Effector memory CD4-positive, alpha-beta T cell (primary cell): Measurements from ENCODE around the gene MTOR.
"Not testable (repeated sequence)": the region's sequence is repeated elsewhere in the genome, so short reads cannot be mapped to it uniquely, and the experiment has no call there.

Experiments used
- DNase-seq, 3 donors: peaks; one replicate each; pipeline ENCODE4 v3.0.0-alpha.2; 2020
- H3K27ac ChIP-seq: 2 replicates; pipeline ENCODE4 v1.7.0; 2013; ENCODE audit warnings: mild to moderate bottlenecking, low read length, moderate library complexity; ENCODE audit not compliant: insufficient read depth, poor library complexity, severe bottlenecking
- H3K27me3 ChIP-seq: replicated peaks from 2 replicates; pipeline ENCODE4 v1.7.0; 2013; ENCODE audit warnings: mild to moderate bottlenecking, low read length; ENCODE audit not compliant: insufficient read depth, control insufficient read depth, poor library complexity, severe bottlenecking
- H3K36me3 ChIP-seq: 2 replicates; pipeline ENCODE4 v1.7.0; 2013; ENCODE audit warnings: mild to moderate bottlenecking, low read length, moderate library complexity; ENCODE audit not compliant: control insufficient read depth, insufficient read depth
- H3K4me1 ChIP-seq: 2 replicates; pipeline ENCODE4 v1.7.0; 2013; ENCODE audit warnings: low read length, mild to moderate bottlenecking; ENCODE audit not compliant: control insufficient read depth, insufficient read depth, poor library complexity, severe bottlenecking
- H3K4me3 ChIP-seq: 2 replicates; pipeline ENCODE4 v1.7.0; 2013; ENCODE audit warnings: low read length, low read depth, mild to moderate bottlenecking; ENCODE audit not compliant: insufficient read depth, poor library complexity, severe bottlenecking
- H3K9me3 ChIP-seq: 2 replicates; pipeline ENCODE4 v1.7.0; 2013; ENCODE audit warnings: mild to moderate bottlenecking, low read length, moderate library complexity; ENCODE audit not compliant: control insufficient read depth

MTOR gene

GRCh38 chr1:11281518-11282331, 19.4 kb upstream of the MTOR start:
- Histone ChIP-seq H3K4me1 (peaks cover 40% of the 10 kb centered on the region), H3K36me3 (peaks cover 18% of the 10 kb centered on the region), H3K9me3 (no peaks in the 10 kb centered on the region), H3K4me3 (no peak overlapping the region), H3K27ac (peak overlapping the region; percentile 49), H3K27me3 (no peaks in the 10 kb centered on the region)
- DNase-seq: no peak

DNA sequence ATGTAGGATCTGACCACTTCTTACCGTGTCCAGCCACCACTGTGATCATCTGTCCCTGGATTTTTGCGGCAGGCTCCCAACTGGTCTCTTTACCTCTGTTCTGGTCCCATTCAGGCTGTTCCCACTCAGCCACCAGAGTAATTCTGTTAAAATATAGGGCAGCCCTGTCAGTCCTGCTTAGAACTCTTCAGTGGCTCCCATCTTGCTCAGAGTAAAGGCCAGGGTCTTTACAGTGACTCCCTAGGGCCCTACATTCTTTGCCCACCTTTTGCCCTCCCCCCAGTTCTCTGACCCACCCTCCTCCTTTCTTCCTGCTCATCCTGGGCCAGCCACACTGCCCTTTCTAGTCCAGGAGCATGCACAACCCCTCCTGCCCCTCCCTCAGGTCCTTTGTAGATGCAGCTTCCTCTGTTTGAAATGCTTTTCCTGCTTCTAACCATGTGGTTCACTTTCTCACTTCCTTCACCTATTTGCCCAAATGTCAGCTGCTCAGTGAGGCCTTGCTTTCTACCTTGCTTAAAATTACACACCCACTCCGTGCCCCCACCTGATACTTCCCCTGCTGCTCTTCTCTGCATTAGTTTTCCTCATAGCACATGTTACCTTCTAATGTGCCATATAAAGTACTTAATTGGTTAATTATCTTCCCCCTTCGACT, 18.5 kb upstream of the MTOR start:
- Histone ChIP-seq H3K36me3 (peaks cover 11% of the 10 kb centered on the region), H3K27me3 (no peaks in the 10 kb centered on the region), H3K4me1 (peaks cover 44% of the 10 kb centered on the region), H3K9me3 (no peaks in the 10 kb centered on the region), H3K4me3 (no peak overlapping the region), H3K27ac (peak overlapping the region; percentile 49)
- no peak for DNase-seq

GRCh38 chr1:11279630-11280029, 17.3 kb upstream of the MTOR start:
- Histone ChIP-seq H3K4me3 (no peak overlapping the region), H3K9me3 (no peaks in the 10 kb centered on the region), H3K27me3 (no peaks in the 10 kb centered on the region), H3K4me1 (peaks cover 44% of the 10 kb centered on the region), H3K36me3 (peaks cover 7% of the 10 kb centered on the region), H3K27ac (peak overlapping the region; percentile 49)
- no peak for DNase-seq

GRCh38 chr1:11279152-11279551, 16.8 kb upstream of the MTOR start:
- no peak for DNase-seq
- H3K9me3 ChIP-seq: no peaks in the 10 kb centered on the region
- H3K4me3 ChIP-seq: no peak overlapping the region
- peaks cover 7% of the 10 kb centered on the region for H3K36me3 ChIP-seq
- H3K27ac ChIP-seq: no peak overlapping the region
- H3K27me3 ChIP-seq: no peaks in the 10 kb centered on the region
- H3K4me1 ChIP-seq: peaks cover 41% of the 10 kb centered on the region

- H3K4me1 ChIP-seq: peaks cover 17% of the 10 kb centered on the region
- DNase-seq: no peak
Measured at GRCh38 chr1:11273595-11274234, 11.4 kb upstream of the MTOR start.

DNA sequence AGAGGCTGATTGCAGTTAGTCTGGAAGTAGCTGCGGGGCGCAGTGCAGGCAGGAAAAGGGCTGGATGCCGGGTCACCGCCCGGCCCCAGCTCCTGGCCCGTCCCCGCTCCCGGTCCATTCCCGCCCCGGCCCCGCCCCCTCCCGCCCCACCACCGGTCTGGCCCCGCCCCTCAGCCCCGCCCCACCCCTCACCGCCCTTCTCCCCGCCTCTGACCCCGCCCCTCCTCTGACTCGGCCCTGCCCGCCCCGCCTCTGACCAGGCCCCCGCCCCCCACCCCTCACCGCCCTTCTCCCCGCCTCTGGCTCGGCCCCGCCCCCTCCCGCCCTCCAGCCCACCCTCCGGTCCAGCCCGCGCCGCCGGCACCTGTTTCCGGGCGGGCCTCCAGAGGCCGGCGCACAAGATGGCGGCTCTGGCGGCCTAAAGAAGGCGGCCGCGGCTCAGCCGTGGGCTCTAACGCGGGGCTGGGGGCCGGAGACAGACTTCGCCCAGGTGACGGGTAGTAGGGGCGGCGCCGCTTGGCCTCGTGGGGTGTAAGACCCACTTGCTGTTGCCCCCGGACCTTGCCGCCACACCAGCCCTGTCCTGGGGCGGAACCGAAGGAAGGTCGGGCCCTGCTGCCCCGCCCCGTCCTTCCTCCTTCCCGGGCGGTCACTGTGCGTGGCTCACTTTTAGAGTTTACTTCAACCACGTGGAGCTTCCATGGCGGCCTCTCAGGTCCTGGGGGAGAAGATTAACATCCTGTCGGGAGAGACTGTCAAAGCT, 10.7 kb upstream of the MTOR start, which contains the start of gene UBIAD1:
Gene UBIAD1 (plus strand): TSS at position 367 of the 763 bp plus-strand sequence. CDS start 334 bp downstream, at position 701.
- Histone ChIP-seq H3K4me3 (peak within 1 kb of the TSS; percentile 95), H3K27ac (peak within 1 kb of the TSS; percentile 90), H3K4me1 (peaks cover 17% of the 10 kb centered on the region), H3K9me3 (no peaks in the 10 kb centered on the region), H3K36me3 (no peaks in the 10 kb centered on the region), H3K27me3 (no peaks in the 10 kb centered on the region)
- peak; percentile 68 to 84 (median 80) for DNase-seq

More at GRCh38 chr1:11273595-11274234, 11.4 kb upstream of the MTOR start:
- no peaks in the 10 kb centered on the region for H3K9me3 ChIP-seq
- H3K27me3 ChIP-seq: no peaks in the 10 kb centered on the region
- H3K36me3 ChIP-seq: no peaks in the 10 kb centered on the region
- peak overlapping the region; percentile 95 for H3K4me3 ChIP-seq
- peak overlapping the region; percentile 90 for H3K27ac ChIP-seq

GRCh38 chr1:11272544-11272831, 10.1 kb upstream of the MTOR start:
- no peaks in the 10 kb centered on the region for H3K9me3 ChIP-seq
- DNase-seq: no peak
- no peak overlapping the region for H3K27ac ChIP-seq
- peak overlapping the region; percentile 40 for H3K4me3 ChIP-seq
- no peaks in the 10 kb centered on the region for H3K27me3 ChIP-seq
- no peaks in the 10 kb centered on the region for H3K36me3 ChIP-seq
- peaks cover 17% of the 10 kb centered on the region for H3K4me1 ChIP-seq

GRCh38 chr1:11267350-11268337, 5.3 kb upstream of the MTOR start:
- DNase-seq, H3K4me1 ChIP-seq, H3K4me3 ChIP-seq, H3K27me3 ChIP-seq, H3K36me3 ChIP-seq, H3K9me3 ChIP-seq, H3K27ac ChIP-seq: not testable (repeated sequence)
